Measurements from ENCODE around the gene ADGRL3.

DNA sequence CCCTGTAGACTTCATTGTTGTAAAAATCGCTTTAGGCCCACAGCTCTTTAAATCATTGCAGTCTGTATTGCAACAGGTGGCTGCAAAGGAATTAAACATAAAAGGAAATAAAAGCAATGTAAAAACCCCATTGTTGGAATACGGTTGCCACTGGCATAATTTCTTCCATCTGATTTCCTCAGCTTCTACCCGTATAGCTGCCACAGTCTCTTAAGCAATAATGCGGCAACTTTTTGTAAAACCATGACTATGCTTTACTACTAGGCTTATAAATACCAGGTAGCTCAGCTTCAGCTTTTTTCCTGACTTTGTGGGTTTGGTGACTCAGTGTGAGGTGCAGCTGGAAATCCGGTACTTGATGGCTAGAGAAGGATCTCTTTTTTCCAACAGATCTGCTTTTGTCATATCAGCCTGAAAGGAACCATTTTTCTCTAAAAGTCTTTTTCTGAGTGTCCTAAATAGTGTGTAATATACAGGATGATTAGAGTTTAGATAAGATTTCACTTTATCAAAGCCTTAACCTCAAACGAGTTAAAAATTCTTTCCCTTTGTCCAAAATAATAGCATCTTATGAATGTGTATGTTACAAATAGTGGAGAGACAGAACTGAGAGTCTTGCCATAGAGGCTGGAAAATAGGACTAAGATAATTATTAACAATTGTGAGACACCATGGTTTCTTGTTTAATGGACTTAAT, 268.0 kb downstream of the ADGRL3 start:
- TF ChIP-seq, protein P1, sequence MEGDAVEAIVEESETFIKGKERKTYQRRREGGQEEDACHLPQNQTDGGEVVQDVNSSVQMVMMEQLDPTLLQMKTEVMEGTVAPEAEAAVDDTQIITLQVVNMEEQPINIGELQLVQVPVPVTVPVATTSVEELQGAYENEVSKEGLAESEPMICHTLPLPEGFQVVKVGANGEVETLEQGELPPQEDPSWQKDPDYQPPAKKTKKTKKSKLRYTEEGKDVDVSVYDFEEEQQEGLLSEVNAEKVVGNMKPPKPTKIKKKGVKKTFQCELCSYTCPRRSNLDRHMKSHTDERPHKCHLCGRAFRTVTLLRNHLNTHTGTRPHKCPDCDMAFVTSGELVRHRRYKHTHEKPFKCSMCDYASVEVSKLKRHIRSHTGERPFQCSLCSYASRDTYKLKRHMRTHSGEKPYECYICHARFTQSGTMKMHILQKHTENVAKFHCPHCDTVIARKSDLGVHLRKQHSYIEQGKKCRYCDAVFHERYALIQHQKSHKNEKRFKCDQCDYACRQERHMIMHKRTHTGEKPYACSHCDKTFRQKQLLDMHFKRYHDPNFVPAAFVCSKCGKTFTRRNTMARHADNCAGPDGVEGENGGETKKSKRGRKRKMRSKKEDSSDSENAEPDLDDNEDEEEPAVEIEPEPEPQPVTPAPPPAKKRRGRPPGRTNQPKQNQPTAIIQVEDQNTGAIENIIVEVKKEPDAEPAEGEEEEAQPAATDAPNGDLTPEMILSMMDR (IDR thresholded peaks at IDR 0.05) = no peak
- no peak for TF ChIP-seq EP300 (IDR thresholded peaks at IDR 0.05)
- TF ChIP-seq POLR2A (IDR thresholded peaks at IDR 0.05) = no peak
